Stomach (tissue), 4 donors: ENCODE measurements around the gene TMOD2.

Experiments used
- CTCF ChIP-seq, 7 experiments: fragments of 450-650 bp in 4 of 7; fragments of 200-600 bp in 3 of 7; sonication (generic) in 3 of 7; IDR thresholded peaks; one replicate each; pipeline ENCODE4 v1.5.1; 2016 to 2019; ENCODE audit warnings: antibody characterized with exemption in 7 of 7, control low read depth in 2 of 7, mild to moderate bottlenecking in 1 of 7
- EP300 ChIP-seq: sonication (generic); formaldehyde crosslinking; IDR thresholded peaks from one replicate; pipeline ENCODE4 v1.6.1; 2017; ENCODE audit warnings: antibody characterized with exemption
- POLR2A ChIP-seq, 4 donors: fragments of 450-650 bp; IDR thresholded peaks; one replicate each; pipeline ENCODE4 v1.6.1; 2016; ENCODE audit warnings: antibody characterized with exemption in 4 of 4, control low read depth in 2 of 4, mild to moderate bottlenecking in 1 of 4, moderate library complexity in 1 of 4
- POLR2AphosphoS5 ChIP-seq, 3 donors: sonication (generic); formaldehyde crosslinking; IDR thresholded peaks; one replicate each; pipeline ENCODE4 v1.6.1; 2016; ENCODE audit warnings: antibody characterized with exemption in 3 of 3

GRCh38 chr15:51828621-51829375 is 77.4 kb downstream of the TMOD2 start:
- TF ChIP-seq CTCF (IDR thresholded peaks at IDR 0.05) (no peak), POLR2A (IDR thresholded peaks at IDR 0.05) (no peak), POLR2AphosphoS5 (IDR thresholded peaks at IDR 0.05) (no peak), EP300 (no peak)
